B cell (primary cell): ENCODE results near the gene SPOP.

Source experiments
- CTCF ChIP-seq: fragments of 200-600 bp; IDR thresholded peaks from one replicate; pipeline ENCODE4 v1.8.0; 2022; ENCODE audit warnings: antibody characterized with exemption, mild to moderate bottlenecking
- EZH2 ChIP-seq: IDR thresholded peaks from 2 replicates; pipeline ENCODE4 v1.6.1; 2012; ENCODE audit warnings: borderline replicate concordance, low read depth, mild to moderate bottlenecking, moderate library complexity, low read length; ENCODE audit not compliant: insufficient read depth, poor library complexity, severe bottlenecking

GRCh38 chr17:49613182-49613800, 64.6 kb downstream of the SPOP start:
- TF ChIP-seq EZH2 (no peak), CTCF (no peak)
